Upper lobe of left lung (tissue), 6 donors: ENCODE results near the gene SYNE2. TPM values are rescaled to one million over a fixed set of nuclear protein-coding genes. Genes with fewer than 3 reads are reported as not detected.
"Not testable (repeated sequence)": the region's sequence is repeated elsewhere in the genome, so short reads cannot be mapped to it uniquely, and the experiment has no call there.

ENCODE experiments used
- ATAC-seq, 2 donors: fragments of 200-7000 bp; cut with Tn5 transposase; one replicate each; pipeline ENCODE4 v1.9.1; 2022; ENCODE audit warnings: mild to moderate bottlenecking in 2 of 2, moderate library complexity in 2 of 2; ENCODE audit not compliant: low FRiP score in 2 of 2
- DNase-seq, 2 donors: peaks; one replicate each; pipeline ENCODE4 v3.0.0-alpha.2; 2019 to 2020
- H3K27ac ChIP-seq, 4 donors: fragments of 200-600 bp; sonication (generic); one replicate each; pipeline ENCODE4 v1.5.1; 2016 to 2019
- H3K27me3 ChIP-seq, 4 donors: fragments of 200-600 bp; sonication (generic); one replicate each; pipeline ENCODE4 v1.5.1; 2017 to 2019
- H3K36me3 ChIP-seq, 4 donors: fragments of 200-600 bp; sonication (generic); one replicate each; pipeline ENCODE4 v1.5.1; 2016 to 2019
- H3K4me1 ChIP-seq, 4 donors: fragments of 200-600 bp; sonication (generic); one replicate each; pipeline ENCODE4 v1.5.1; 2018 to 2019
- H3K4me3 ChIP-seq, 4 donors: fragments of 200-600 bp; sonication (generic); one replicate each; pipeline ENCODE4 v1.5.1; 2017 to 2019; ENCODE audit warnings: mild to moderate bottlenecking in 2 of 4, moderate library complexity in 1 of 4
- H3K9me3 ChIP-seq, 4 donors: fragments of 200-600 bp; sonication (generic); one replicate each; pipeline ENCODE4 v1.5.1; 2018 to 2019
- EP300 ChIP-seq, 4 donors: sonication (generic); formaldehyde crosslinking; IDR thresholded peaks; one replicate each; pipeline ENCODE4 v1.5.1; 2017; ENCODE audit warnings: antibody characterized with exemption in 4 of 4, control low read depth in 2 of 4
- POLR2A ChIP-seq, 4 donors: fragments of 450-650 bp; IDR thresholded peaks; one replicate each; pipeline ENCODE4 v1.5.1; 2016 to 2017; ENCODE audit warnings: antibody characterized with exemption in 4 of 4, mild to moderate bottlenecking in 2 of 4
- POLR2AphosphoS5 ChIP-seq, 2 donors: sonication (generic); formaldehyde crosslinking; IDR thresholded peaks; one replicate each; pipeline ENCODE4 v1.5.1; 2017; ENCODE audit warnings: antibody characterized with exemption in 2 of 2
- WGBS, 2 donors: methylation state at CpG; one replicate each; pipeline ENCODE4 v1.1.5; 2017 to 2018; 5-methylcytosine and 5-hydroxymethylcytosine counted together
- total RNA-seq, 6 donors: library from RNA; depleted of rRNA in 4 of 6; stranded (reverse); fragments of >200 nt in 4 of 6; gene quantifications; one replicate each; pipeline versions ENCODE4 v1.1.0 to v1.2.1, GENCODE V29; 2016 to 2021
- TF ChIP-seq, protein P1 (sequence below), 6 experiments: fragments of 450-650 bp in 4 of 6; fragments of 200-600 bp in 2 of 6; sonication (generic) in 2 of 6; IDR thresholded peaks; one replicate each; pipeline ENCODE4 v1.5.1; 2016 to 2019; ENCODE audit warnings: antibody characterized with exemption in 6 of 6
- donor health status: DM: no; HTN: no; CAD: no; lungs with moderate emphysema.
- donor health status: DM: no; HTN: yes; CAD: no; lungs with severe emphysema.

SYNE2 gene
- total RNA-seq, 6 donors from 2014 or later, result 75.8 to 439 (median 234) TPM

DNA sequence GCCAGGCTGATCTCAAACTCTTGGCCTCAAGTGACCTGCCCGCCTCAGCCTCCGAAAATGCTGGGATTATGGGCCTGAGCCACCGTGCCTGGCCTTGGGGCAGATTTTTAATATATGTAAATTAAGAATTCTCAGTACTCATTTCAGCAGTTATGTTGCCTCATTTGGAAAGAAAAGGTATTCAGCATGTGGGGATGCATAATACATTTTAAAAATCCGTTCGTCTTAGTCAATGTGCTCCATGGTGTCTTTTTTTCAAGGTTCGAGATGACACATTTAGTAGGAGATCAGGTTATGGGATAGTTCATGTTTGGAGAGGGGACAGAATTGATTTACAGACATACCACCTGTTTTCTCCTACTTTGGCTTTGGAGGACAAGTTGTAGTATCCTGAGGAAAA is 10.2 kb downstream of the SYNE2 start:
- no peak for ATAC-seq
- H3K27me3 ChIP-seq, result no peaks in the 10 kb centered on the region
- WGBS, 2 donors, result 93 to 96% methylated on average over 6 of the region's 6 CpGs
- no peak overlapping the region for H3K27ac ChIP-seq
- peaks cover 19 to 26% (median 21%) of the 10 kb centered on the region in 4 donors for H3K4me1 ChIP-seq
- TF ChIP-seq POLR2AphosphoS5 (IDR thresholded peaks at IDR 0.05) (no peak), EP300 (IDR thresholded peaks at IDR 0.05) (no peak), POLR2A (IDR thresholded peaks at IDR 0.05) (no peak)
- TF ChIP-seq, protein P1, sequence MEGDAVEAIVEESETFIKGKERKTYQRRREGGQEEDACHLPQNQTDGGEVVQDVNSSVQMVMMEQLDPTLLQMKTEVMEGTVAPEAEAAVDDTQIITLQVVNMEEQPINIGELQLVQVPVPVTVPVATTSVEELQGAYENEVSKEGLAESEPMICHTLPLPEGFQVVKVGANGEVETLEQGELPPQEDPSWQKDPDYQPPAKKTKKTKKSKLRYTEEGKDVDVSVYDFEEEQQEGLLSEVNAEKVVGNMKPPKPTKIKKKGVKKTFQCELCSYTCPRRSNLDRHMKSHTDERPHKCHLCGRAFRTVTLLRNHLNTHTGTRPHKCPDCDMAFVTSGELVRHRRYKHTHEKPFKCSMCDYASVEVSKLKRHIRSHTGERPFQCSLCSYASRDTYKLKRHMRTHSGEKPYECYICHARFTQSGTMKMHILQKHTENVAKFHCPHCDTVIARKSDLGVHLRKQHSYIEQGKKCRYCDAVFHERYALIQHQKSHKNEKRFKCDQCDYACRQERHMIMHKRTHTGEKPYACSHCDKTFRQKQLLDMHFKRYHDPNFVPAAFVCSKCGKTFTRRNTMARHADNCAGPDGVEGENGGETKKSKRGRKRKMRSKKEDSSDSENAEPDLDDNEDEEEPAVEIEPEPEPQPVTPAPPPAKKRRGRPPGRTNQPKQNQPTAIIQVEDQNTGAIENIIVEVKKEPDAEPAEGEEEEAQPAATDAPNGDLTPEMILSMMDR (IDR thresholded peaks at IDR 0.05), result no peak
- no peaks in the 10 kb centered on the region for H3K36me3 ChIP-seq
- no peak overlapping the region for H3K4me3 ChIP-seq
- no peak for DNase-seq
- H3K9me3 ChIP-seq, result no peaks in the 10 kb centered on the region

DNA sequence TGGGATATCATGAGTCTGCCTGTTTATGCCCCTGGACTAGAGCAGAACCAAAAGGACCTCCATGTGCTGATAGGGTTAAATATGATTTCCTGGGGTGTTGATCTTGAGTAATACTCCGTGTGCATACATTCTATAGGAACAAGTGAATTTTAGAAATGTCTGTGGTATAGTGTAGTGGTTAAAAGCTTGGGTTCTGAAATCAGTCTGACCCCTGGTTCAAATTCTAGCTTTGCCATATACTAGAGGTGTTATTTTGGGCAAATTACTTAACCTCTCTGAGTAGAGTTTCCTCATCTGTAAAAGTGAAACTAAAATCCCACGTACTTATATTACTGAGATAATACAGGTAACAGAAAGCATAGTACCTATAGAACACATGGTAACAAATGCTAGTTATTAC is 12.0 kb downstream of the SYNE2 start:
- Histone ChIP-seq H3K4me1 (peaks cover 29 to 44% (median 32%) of the 10 kb centered on the region in 4 donors), H3K27ac (peak overlapping the region; percentile 75 to 79 (median 78)), H3K4me3 (peak overlapping the region in 1 of 4 donors; percentile 19)
- not testable (repeated sequence) for DNase-seq, H3K9me3 ChIP-seq, H3K27me3 ChIP-seq, H3K36me3 ChIP-seq, ATAC-seq
- 0% methylated on average over 1 of the region's 2 CpGs for WGBS, 2 donors

DNA sequence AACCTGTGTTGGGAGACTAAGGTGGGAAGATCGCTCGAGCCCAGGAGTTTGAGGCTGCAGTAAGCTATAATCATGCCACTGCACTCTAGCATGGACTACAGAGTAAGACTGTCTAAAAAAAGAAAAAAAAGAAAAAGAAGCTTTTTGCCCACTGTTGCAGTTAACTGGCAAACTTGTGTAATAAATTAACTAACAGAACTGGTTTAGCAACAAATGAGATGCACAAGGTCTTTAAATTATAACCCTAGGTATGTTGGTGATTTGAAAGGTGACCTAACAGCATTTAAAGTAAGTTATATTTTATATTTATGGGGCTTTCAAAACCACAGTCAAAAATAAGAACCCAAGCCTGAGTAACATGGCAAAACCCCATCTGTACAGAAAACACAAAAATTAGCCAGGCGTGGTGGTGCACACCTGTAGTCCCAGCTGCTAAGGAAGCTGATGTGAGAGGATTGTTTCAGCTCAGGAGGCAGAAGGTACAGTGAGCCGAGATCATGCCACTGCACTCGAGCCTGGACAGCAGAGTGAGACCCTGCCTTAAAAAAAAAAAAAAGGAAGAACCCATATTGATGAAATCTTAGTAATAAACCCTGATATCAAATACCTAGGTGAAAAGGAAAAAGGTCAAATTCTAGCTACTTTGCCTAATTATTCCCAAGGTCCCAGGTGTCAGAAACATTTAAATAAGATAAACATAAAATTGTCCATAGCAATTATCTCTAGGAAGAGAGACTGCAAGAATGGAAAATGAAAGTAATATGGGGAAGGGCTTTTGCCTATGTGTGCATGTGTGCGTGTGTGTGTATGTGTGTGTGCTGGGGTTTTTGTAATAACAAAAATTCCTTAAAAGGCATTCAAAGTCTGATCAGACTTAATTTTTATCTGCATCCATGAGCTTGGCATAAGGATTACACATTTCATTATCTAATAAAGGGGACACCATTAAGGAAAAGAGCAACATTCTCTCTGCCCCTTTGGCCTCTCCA is 15.4 kb downstream of the SYNE2 start:
- H3K36me3 ChIP-seq, result no peaks in the 10 kb centered on the region
- H3K27ac ChIP-seq, result peak overlapping the region in 3 of 4 donors; percentile 23 to 67 (median 33)
- ATAC-seq, result no peak
- WGBS, 2 donors, result 67 to 72% methylated on average over 6 of the region's 6 CpGs
- H3K27me3 ChIP-seq, result no peaks in the 10 kb centered on the region
- TF ChIP-seq POLR2AphosphoS5 (IDR thresholded peaks at IDR 0.05), result no peak
- TF ChIP-seq EP300 (IDR thresholded peaks at IDR 0.05), result no peak
- no peak for TF ChIP-seq POLR2A (IDR thresholded peaks at IDR 0.05)
- TF ChIP-seq, protein P1 (IDR thresholded peaks at IDR 0.05), result no peak
- peaks cover 26 to 47% (median 30%) of the 10 kb centered on the region in 4 donors for H3K4me1 ChIP-seq
- no peak overlapping the region for H3K4me3 ChIP-seq
- no peak for DNase-seq
- H3K9me3 ChIP-seq, result no peaks in the 10 kb centered on the region

DNA sequence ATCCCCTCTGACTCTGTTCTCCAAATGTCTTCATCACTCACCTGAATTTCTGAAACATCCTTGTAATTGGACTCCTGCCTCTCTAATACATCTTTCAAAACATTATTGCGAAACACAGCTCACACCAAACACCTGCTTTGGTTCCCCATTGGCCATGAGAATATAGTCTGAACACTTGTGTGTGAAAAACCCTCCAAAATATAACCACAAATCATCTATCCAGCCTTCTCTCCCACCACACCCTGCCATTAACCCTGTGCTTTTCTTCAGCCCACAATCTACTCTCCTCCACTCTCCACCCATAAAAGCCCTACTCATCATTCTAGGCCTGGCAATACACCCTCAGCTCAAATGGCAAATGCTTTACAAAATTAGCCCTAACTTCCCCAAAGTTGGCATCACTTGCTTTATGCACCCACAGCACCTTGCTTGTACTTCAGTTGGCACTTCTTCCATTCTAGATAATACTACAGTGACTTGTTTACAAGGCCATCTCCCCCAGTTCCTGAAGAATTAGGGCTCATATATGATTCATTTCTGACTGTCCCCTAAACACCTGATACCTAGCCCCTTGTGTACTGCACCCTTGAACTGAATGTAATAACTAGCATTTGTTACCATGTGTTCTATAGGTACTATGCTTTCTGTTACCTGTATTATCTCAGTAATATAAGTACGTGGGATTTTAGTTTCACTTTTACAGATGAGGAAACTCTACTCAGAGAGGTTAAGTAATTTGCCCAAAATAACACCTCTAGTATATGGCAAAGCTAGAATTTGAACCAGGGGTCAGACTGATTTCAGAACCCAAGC is 17.3 kb downstream of the SYNE2 start:
- not testable (repeated sequence) for H3K4me3 ChIP-seq, DNase-seq, H3K27me3 ChIP-seq, H3K9me3 ChIP-seq, H3K36me3 ChIP-seq
- Histone ChIP-seq H3K27ac (peak overlapping the region in 2 of 4 donors; percentile 54 to 60), H3K4me1 (peaks cover 26 to 50% (median 36%) of the 10 kb centered on the region in 4 donors)
- ATAC-seq, result peak in 1 of 2 donors; percentile 19
- WGBS, 2 donors, result 87 to 89% methylated on average over 1 of the region's 2 CpGs

DNA sequence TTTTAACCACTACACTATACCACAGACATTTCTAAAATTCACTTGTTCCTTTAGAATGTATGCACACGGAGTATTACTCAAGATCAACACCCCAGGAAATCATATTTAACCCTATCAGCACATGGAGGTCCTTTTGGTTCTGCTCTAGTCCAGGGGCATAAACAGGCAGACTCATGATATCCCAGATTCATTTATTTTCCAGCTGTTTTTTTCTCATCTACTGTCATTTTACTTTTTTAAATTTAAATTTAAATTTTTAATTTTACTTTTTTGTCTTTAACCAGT is 17.9 kb downstream of the SYNE2 start:
- 0% methylated on average over 1 of the region's 1 CpG for WGBS, 2 donors
- peaks cover 32 to 52% (median 41%) of the 10 kb centered on the region in 4 donors for H3K4me1 ChIP-seq
- DNase-seq, H3K4me3 ChIP-seq, ATAC-seq, H3K36me3 ChIP-seq, H3K27me3 ChIP-seq, H3K27ac ChIP-seq, H3K9me3 ChIP-seq: not testable (repeated sequence)

DNA sequence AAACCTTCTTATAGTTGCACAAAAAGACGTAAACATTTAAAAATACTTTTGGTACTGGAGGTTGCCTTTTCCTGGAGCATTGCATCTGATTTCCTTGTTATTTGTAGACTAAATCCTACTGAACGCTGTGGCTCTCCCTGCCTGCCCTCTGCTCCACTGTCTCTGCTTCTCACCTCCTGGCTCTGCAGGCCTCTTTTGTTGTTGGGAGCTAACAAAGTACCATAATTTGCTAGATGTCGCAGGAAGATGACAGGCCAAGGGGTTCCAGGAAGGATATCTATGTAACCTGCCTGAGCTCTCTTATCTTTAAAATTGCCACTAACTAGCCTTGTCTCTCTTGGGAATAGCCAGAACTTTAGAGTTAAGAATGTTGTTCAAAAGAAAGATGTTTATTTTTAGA is 21.4 kb downstream of the SYNE2 start:
- 49 to 72% methylated on average over 3 of the region's 3 CpGs for WGBS, 2 donors
- no peaks in the 10 kb centered on the region for H3K27me3 ChIP-seq
- no peaks in the 10 kb centered on the region for H3K36me3 ChIP-seq
- DNase-seq (no peak), ATAC-seq (no peak)
- TF ChIP-seq EP300 (IDR thresholded peaks at IDR 0.05), result no peak
- TF ChIP-seq POLR2A (IDR thresholded peaks at IDR 0.05), result no peak
- TF ChIP-seq, protein P1 (IDR thresholded peaks at IDR 0.05), result no peak
- TF ChIP-seq POLR2AphosphoS5 (IDR thresholded peaks at IDR 0.05), result no peak
- H3K9me3 ChIP-seq, result no peaks in the 10 kb centered on the region
- peak overlapping the region; percentile 5 to 80 (median 54) for H3K27ac ChIP-seq
- H3K4me3 ChIP-seq, result no peak overlapping the region
- H3K4me1 ChIP-seq, result peaks cover 20 to 43% (median 34%) of the 10 kb centered on the region in 4 donors
